ENCODE data around the gene TEX35.
"Not testable (repeated sequence)": the region's sequence is repeated elsewhere in the genome, so short reads cannot be mapped to it uniquely, and the experiment has no call there.

TEX35 gene

GRCh38 chr1:178495741-178496409 is 17.0 kb upstream of the TEX35 start:
- no peak for DNase-seq

- no peak for DNase-seq
These were observed 16.3 kb upstream of the TEX35 start, which contains the start of gene CLEC20A for GRCh38 chr1:178496410-178497135. Gene CLEC20A, minus strand, starts transcription at chr1:178496964. Its CDS starts 25 bp downstream, at chr1:178496939.

GRCh38 chr1:178497903-178498478 is 14.9 kb upstream of the TEX35 start:
- no peak for DNase-seq

GRCh38 chr1:178498896-178499675 is 13.8 kb upstream of the TEX35 start:
- DNase-seq, result no peak

- DNase-seq, result no peak
These were observed 12.7 kb upstream of the TEX35 start for GRCh38 chr1:178500091-178500770.

- no peak for DNase-seq
These were observed 11.9 kb upstream of the TEX35 start for GRCh38 chr1:178500936-178501554.

- DNase-seq, result peak; percentile 25
These were observed 11.1 kb upstream of the TEX35 start for GRCh38 chr1:178501705-178502329.

- DNase-seq, result no peak
These were observed 10.6 kb upstream of the TEX35 start for GRCh38 chr1:178502330-178502714.

GRCh38 chr1:178502856-178503255 is 10.1 kb upstream of the TEX35 start:
- no peak for DNase-seq

- DNase-seq, result not testable (repeated sequence)
These were observed 9.6 kb upstream of the TEX35 start for GRCh38 chr1:178503316-178503715.

GRCh38 chr1:178503849-178504248 is 9.1 kb upstream of the TEX35 start:
- DNase-seq, result no peak

- DNase-seq, result no peak
These were observed 8.6 kb upstream of the TEX35 start for GRCh38 chr1:178504286-178504685.

GRCh38 chr1:178506177-178506576 is 6.7 kb upstream of the TEX35 start:
- DNase-seq, result no peak

GRCh38 chr1:178506669-178507068 is 6.2 kb upstream of the TEX35 start:
- no peak for DNase-seq

GRCh38 chr1:178509414-178510007 is 3.4 kb upstream of the TEX35 start:
- no peak for DNase-seq

- DNase-seq, result no peak
These were observed 2.8 kb upstream of the TEX35 start for GRCh38 chr1:178510155-178510554.

GRCh38 chr1:178513278-178513983 is 522 bp downstream of the TEX35 start:
- no peak for DNase-seq

GRCh38 chr1:178516110-178516509 is 3.2 kb downstream of the TEX35 start:
- DNase-seq, result no peak

GRCh38 chr1:178518894-178519293 is 6.0 kb downstream of the TEX35 start:
- no peak for DNase-seq

GRCh38 chr1:178520803-178521202 is 7.9 kb downstream of the TEX35 start:
- no peak for DNase-seq

- DNase-seq, result no peak
These were observed 8.3 kb downstream of the TEX35 start for GRCh38 chr1:178521241-178521640.

Data from kidney glomerular epithelial cell (primary cell).